Measurements from ENCODE around the gene TMEM123. TPM values are rescaled to one million over a fixed set of nuclear protein-coding genes. Genes with fewer than 3 reads are reported as not detected.

The TMEM123 gene
- total and polyA plus RNA-seq, 2 of the 13 experiments (the other 11 are each of a cell fraction or from before 2014, with no cell fraction given): 365 to 2,761 TPM

DNA sequence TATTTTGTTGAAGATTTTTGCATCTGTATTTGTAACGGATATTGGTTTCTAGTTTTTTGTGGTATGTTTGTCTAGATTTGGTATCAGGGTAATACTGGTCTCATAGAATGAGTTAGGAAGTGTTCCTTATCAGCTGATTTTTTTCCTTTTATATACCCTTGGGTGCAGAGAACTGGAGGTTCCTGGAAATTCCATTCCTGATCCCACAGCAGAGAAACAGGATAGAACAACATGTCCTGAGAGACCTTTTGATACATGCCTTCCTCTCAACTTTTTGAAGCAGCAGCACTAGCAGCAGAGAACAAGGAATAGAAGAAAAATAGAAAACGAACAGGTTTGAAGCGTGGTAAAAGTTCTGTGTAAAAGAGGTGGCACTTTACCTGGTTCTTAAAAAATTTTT, 68.7 kb downstream of the TMEM123 start (continued):
- TF ChIP-seq, protein P1, sequence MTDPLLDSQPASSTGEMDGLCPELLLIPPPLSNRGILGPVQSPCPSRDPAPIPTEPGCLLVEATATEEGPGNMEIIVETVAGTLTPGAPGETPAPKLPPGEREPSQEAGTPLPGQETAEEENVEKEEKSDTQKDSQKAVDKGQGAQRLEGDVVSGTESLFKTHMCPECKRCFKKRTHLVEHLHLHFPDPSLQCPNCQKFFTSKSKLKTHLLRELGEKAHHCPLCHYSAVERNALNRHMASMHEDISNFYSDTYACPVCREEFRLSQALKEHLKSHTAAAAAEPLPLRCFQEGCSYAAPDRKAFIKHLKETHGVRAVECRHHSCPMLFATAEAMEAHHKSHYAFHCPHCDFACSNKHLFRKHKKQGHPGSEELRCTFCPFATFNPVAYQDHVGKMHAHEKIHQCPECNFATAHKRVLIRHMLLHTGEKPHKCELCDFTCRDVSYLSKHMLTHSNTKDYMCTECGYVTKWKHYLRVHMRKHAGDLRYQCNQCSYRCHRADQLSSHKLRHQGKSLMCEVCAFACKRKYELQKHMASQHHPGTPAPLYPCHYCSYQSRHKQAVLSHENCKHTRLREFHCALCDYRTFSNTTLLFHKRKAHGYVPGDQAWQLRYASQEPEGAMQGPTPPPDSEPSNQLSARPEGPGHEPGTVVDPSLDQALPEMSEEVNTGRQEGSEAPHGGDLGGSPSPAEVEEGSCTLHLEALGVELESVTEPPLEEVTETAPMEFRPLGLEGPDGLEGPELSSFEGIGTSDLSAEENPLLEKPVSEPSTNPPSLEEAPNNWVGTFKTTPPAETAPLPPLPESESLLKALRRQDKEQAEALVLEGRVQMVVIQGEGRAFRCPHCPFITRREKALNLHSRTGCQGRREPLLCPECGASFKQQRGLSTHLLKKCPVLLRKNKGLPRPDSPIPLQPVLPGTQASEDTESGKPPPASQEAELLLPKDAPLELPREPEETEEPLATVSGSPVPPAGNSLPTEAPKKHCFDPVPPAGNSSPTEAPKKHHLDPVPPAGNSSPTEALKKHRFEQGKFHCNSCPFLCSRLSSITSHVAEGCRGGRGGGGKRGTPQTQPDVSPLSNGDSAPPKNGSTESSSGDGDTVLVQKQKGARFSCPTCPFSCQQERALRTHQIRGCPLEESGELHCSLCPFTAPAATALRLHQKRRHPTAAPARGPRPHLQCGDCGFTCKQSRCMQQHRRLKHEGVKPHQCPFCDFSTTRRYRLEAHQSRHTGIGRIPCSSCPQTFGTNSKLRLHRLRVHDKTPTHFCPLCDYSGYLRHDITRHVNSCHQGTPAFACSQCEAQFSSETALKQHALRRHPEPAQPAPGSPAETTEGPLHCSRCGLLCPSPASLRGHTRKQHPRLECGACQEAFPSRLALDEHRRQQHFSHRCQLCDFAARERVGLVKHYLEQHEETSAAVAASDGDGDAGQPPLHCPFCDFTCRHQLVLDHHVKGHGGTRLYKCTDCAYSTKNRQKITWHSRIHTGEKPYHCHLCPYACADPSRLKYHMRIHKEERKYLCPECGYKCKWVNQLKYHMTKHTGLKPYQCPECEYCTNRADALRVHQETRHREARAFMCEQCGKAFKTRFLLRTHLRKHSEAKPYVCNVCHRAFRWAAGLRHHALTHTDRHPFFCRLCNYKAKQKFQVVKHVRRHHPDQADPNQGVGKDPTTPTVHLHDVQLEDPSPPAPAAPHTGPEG (CRISPR knock-in tag; IDR thresholded peaks at IDR 0.05): no peak
- no peak for TF ChIP-seq ZNF792 (CRISPR knock-in tag; IDR thresholded peaks at IDR 0.05)
- TF ChIP-seq NR1H2 (CRISPR knock-in tag; IDR thresholded peaks at IDR 0.05; ENCODE audit: borderline replicate concordance, low read depth): no peak

DNA sequence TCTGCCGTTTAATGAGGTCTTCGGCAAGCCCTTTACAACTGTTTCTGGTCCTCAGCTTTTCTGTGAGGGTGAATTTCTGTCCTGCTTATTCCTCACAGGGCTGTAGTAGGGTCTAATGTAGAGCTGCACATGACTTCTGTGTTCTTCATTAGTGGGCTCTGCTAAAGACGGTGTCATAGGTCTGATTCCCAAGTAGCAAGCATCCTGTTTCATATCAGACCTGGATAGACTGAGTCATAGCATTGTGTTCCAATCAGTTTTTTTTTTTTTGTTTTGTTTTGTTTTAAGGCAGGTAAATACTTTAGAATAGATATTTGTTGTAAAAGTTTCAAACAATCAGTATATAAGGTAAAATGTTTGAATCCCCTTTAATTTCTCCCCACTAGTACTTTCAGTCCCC, 70.2 kb downstream of the TMEM123 start:
- intact Hi-C loops (cut with micrococcal nuclease; ENCODE audit: unreplicated experiment) (no loop called here), in situ Hi-C loops (cut with HindIII; ENCODE audit: extremely low pct_ligation_motif_present, low pct_unique_long_range_greater_than_20kb) (no loop called here)
- 100% methylated on average over 3 of the region's 3 CpGs for WGBS (ENCODE audit: low lambda C conversion rate)
- no peak overlapping the region for H3K27ac ChIP-seq (ENCODE audit: extremely low read length, insufficient read depth, low read length)
- H2AFZ ChIP-seq (ENCODE audit: low read length): no peak overlapping the region
- ATAC-seq (no peak), FAIRE-seq (no peak), DNase-seq (ENCODE audit: low spot score) (no peak)
- H3K27me3 ChIP-seq (ENCODE audit: control insufficient read depth in 1 of 2, insufficient read depth in 2 of 2, low read length in 2 of 2): no peaks in the 10 kb centered on the region
- H3K9me3 ChIP-seq (ENCODE audit: low read length): no peaks in the 10 kb centered on the region
- peaks cover 6 to 51% of the 10 kb centered on the region in 2 experiments for H3K36me3 ChIP-seq (replicated peaks in 1 of 2; ENCODE audit: control insufficient read depth in 1 of 2, insufficient read depth in 2 of 2, low read length in 2 of 2)
- no TSS peak for BruUV-seq (replicated peaks)
- no peaks in the 10 kb centered on the region for H3K79me2 ChIP-seq (ENCODE audit: insufficient read depth, low read length)
- H3K4me2 ChIP-seq (ENCODE audit: low read depth, low read length): no peak overlapping the region
- TF ChIP-seq MTF1 (CRISPR knock-in tag; IDR thresholded peaks at IDR 0.05): no peak
- no peak for TF ChIP-seq ZNF30 (CRISPR knock-in tag; IDR thresholded peaks at IDR 0.05)
- TF ChIP-seq ZFP90 (CRISPR knock-in tag; IDR thresholded peaks at IDR 0.05; ENCODE audit: borderline replicate concordance): no peak
- no peak for TF ChIP-seq MAFF (IDR thresholded peaks at IDR 0.05; ENCODE audit: low read depth, low read length)
- TF ChIP-seq, protein P2, sequence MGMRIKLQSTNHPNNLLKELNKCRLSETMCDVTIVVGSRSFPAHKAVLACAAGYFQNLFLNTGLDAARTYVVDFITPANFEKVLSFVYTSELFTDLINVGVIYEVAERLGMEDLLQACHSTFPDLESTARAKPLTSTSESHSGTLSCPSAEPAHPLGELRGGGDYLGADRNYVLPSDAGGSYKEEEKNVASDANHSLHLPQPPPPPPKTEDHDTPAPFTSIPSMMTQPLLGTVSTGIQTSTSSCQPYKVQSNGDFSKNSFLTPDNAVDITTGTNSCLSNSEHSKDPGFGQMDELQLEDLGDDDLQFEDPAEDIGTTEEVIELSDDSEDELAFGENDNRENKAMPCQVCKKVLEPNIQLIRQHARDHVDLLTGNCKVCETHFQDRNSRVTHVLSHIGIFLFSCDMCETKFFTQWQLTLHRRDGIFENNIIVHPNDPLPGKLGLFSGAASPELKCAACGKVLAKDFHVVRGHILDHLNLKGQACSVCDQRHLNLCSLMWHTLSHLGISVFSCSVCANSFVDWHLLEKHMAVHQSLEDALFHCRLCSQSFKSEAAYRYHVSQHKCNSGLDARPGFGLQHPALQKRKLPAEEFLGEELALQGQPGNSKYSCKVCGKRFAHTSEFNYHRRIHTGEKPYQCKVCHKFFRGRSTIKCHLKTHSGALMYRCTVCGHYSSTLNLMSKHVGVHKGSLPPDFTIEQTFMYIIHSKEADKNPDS (CRISPR knock-in tag; IDR thresholded peaks at IDR 0.05): no peak
- no peak for TF ChIP-seq U2AF1 (optimal IDR thresholded peaks at IDR 0.05; ENCODE audit: low read depth, low read length)
- no peak for TF ChIP-seq KLF9 (CRISPR knock-in tag; IDR thresholded peaks at IDR 0.05; ENCODE audit: low read depth)
- no peak for TF ChIP-seq TCF7 (IDR thresholded peaks at IDR 0.05; ENCODE audit: low read depth)
- no peak for TF ChIP-seq MXI1 (IDR thresholded peaks at IDR 0.05; ENCODE audit: borderline replicate concordance, low read depth, low read length)
- no peak for TF ChIP-seq ZNF841 (CRISPR knock-in tag; IDR thresholded peaks at IDR 0.05; ENCODE audit: borderline replicate concordance)
- no peak for TF ChIP-seq RNF2 (conservative IDR thresholded peaks at IDR 0.05; ENCODE audit: low read depth)
- H3K4me3 ChIP-seq (replicated peaks in 1 of 3; ENCODE audit: insufficient read depth in 1 of 3, low read depth in 2 of 3, low read length in 3 of 3): no peak overlapping the region
- no peaks in the 10 kb centered on the region for H3K4me1 ChIP-seq (ENCODE audit: insufficient read depth, low read length)
- POLR2A ChIA-PET: no interaction called here
- H3K9ac ChIP-seq (ENCODE audit: insufficient read depth, low read depth, low read length): no peak overlapping the region
- no peaks in the 10 kb centered on the region for H4K20me1 ChIP-seq (ENCODE audit: insufficient read depth, low read length)
- CTCF ChIA-PET (ENCODE audit: low intra/inter-chr PET ratio, low total read pairs): no interaction called here

Data from HepG2 (cell line).